ENCODE results near the gene MC1R. TPM values are rescaled to one million over a fixed set of nuclear protein-coding genes. Genes with fewer than 3 reads are reported as not detected.

The MC1R gene
- total RNA-seq, 1 experiment from 2014 or later = 13.1 TPM

DNA sequence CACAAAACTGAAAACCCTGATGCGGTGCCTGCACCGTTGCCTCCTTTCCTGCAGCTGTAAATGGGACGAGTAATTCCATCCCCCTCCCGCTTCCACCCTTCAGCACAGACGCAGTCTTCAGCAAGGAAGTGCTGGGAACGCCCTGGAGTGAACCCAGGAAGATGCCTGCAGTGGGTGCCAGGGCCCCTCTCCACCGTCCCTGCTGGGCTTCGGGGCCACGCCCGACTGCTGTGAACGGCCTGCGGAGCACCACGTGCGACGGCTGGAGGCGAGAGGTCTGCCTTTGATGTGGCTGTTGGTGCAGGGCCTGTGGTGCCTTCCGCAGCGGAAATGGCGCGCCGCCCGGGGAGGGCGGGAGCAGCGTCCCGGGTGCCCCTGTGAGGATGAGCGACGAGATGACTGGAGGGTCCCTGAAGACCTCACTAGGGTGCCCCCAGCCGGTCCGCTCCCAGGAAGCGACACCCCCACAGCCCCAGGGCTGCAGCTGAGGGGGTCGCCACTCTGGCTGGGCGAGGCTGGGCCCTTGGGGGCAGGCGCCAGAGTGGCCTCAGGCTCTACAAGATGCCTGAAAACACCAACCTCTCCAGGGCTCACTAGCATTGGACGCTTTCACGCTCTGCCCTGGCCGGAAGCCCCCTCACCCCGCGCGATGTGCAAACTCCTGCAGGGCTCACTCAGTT is 749 bp upstream of the MC1R start:
- CTCF ChIA-PET = no interaction called here
- POLR2A ChIA-PET = interaction anchor here (0.6 to 1.1 kb wide), 3 partner anchors 9 to 56 kb away, joined by 3 to 5 read pairs (median 3); no protein-coding TSS in a partner anchor
- Mint-ChIP-seq H3K4me3 (ENCODE audit: unreplicated experiment) (peak overlapping the region; percentile 57), H3K4me1 (ENCODE audit: insufficient read depth, unreplicated experiment) (peaks cover 17% of the 10 kb centered on the region), H3K27me3 (ENCODE audit: insufficient read depth, unreplicated experiment) (no peaks in the 10 kb centered on the region), H3K36me3 (ENCODE audit: insufficient read depth, unreplicated experiment) (peaks cover 18% of the 10 kb centered on the region), H3K27ac (ENCODE audit: low read depth, unreplicated experiment) (no peak overlapping the region), H3K9me3 (ENCODE audit: unreplicated experiment) (no peaks in the 10 kb centered on the region)
- peak; percentile 85 for DNase-seq (ENCODE audit: unreplicated experiment)
- intact Hi-C loops (cut with micrococcal nuclease) = no loop called here
- BruUV-seq (replicated peaks) = no TSS peak
- TF ChIP-seq, protein P1, sequence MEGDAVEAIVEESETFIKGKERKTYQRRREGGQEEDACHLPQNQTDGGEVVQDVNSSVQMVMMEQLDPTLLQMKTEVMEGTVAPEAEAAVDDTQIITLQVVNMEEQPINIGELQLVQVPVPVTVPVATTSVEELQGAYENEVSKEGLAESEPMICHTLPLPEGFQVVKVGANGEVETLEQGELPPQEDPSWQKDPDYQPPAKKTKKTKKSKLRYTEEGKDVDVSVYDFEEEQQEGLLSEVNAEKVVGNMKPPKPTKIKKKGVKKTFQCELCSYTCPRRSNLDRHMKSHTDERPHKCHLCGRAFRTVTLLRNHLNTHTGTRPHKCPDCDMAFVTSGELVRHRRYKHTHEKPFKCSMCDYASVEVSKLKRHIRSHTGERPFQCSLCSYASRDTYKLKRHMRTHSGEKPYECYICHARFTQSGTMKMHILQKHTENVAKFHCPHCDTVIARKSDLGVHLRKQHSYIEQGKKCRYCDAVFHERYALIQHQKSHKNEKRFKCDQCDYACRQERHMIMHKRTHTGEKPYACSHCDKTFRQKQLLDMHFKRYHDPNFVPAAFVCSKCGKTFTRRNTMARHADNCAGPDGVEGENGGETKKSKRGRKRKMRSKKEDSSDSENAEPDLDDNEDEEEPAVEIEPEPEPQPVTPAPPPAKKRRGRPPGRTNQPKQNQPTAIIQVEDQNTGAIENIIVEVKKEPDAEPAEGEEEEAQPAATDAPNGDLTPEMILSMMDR (IDR thresholded peaks at IDR 0.05; ENCODE audit: unreplicated experiment) = no peak

DNA sequence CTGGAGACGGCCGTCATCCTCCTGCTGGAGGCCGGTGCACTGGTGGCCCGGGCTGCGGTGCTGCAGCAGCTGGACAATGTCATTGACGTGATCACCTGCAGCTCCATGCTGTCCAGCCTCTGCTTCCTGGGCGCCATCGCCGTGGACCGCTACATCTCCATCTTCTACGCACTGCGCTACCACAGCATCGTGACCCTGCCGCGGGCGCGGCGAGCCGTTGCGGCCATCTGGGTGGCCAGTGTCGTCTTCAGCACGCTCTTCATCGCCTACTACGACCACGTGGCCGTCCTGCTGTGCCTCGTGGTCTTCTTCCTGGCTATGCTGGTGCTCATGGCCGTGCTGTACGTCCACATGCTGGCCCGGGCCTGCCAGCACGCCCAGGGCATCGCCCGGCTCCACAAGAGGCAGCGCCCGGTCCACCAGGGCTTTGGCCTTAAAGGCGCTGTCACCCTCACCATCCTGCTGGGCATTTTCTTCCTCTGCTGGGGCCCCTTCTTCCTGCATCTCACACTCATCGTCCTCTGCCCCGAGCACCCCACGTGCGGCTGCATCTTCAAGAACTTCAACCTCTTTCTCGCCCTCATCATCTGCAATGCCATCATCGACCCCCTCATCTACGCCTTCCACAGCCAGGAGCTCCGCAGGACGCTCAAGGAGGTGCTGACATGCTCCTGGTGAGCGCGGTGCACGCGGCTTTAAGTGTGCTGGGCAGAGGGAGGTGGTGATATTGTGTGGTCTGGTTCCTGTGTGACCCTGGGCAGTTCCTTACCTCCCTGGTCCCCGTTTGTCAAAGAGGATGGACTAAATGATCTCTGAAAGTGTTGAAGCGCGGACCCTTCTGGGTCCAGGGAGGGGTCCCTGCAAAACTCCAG is 1.1 kb downstream of the MC1R start:
- CTCF ChIA-PET = no interaction called here
- H3K4me3 Mint-ChIP-seq (ENCODE audit: unreplicated experiment) = no peak overlapping the region
- intact Hi-C loops (cut with micrococcal nuclease) = loop anchor here (5.0 kb wide), 1 partner anchor 217 kb away; the partner anchor contains the start of gene SPATA2L
- peaks cover 17% of the 10 kb centered on the region for H3K4me1 Mint-ChIP-seq (ENCODE audit: insufficient read depth, unreplicated experiment)
- no peaks in the 10 kb centered on the region for H3K9me3 Mint-ChIP-seq (ENCODE audit: unreplicated experiment)
- DNase-seq (ENCODE audit: unreplicated experiment) = no peak
- POLR2A ChIA-PET = no interaction called here
- peaks cover 13% of the 10 kb centered on the region for H3K36me3 Mint-ChIP-seq (ENCODE audit: insufficient read depth, unreplicated experiment)
- TF ChIP-seq, protein P1 (IDR thresholded peaks at IDR 0.05; ENCODE audit: unreplicated experiment) = no peak
- BruUV-seq (replicated peaks) = no TSS peak
- no peaks in the 10 kb centered on the region for H3K27me3 Mint-ChIP-seq (ENCODE audit: insufficient read depth, unreplicated experiment)
- H3K27ac Mint-ChIP-seq (ENCODE audit: low read depth, unreplicated experiment) = no peak overlapping the region

DNA sequence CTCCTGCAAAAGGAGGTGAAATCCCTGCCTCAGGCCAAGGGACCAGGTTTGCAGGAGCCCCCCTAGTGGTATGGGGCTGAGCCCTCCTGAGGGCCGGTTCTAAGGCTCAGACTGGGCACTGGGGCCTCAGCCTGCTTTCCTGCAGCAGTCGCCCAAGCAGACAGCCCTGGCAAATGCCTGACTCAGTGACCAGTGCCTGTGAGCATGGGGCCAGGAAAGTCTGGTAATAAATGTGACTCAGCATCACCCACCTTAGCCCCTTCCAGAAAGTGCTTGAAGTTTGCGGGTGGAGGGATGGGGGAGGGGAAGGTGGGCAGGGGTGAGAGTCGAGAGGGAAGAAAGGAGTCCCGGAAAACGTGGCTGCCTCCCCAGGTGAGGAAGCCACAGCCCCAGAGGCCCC is 2.1 kb downstream of the MC1R start:
- POLR2A ChIA-PET = interaction anchor here (2.2 kb wide), 1 partner anchor 14 kb away, joined by 8 read pairs; no protein-coding TSS in a partner anchor

More for the DNA sequence above, 2.1 kb downstream of the MC1R start:
- no peak overlapping the region for H3K27ac Mint-ChIP-seq (ENCODE audit: low read depth, unreplicated experiment)
- TF ChIP-seq, protein P1 (IDR thresholded peaks at IDR 0.05; ENCODE audit: unreplicated experiment) = no peak
- no TSS peak for BruUV-seq (replicated peaks)
- H3K4me1 Mint-ChIP-seq (ENCODE audit: insufficient read depth, unreplicated experiment) = peaks cover 17% of the 10 kb centered on the region
- intact Hi-C loops (cut with micrococcal nuclease) = loop anchor here (5.0 kb wide), 1 partner anchor 218 kb away; the partner anchor contains the start of gene SPATA2L
- H3K36me3 Mint-ChIP-seq (ENCODE audit: insufficient read depth, unreplicated experiment) = peaks cover 13% of the 10 kb centered on the region
- no peaks in the 10 kb centered on the region for H3K9me3 Mint-ChIP-seq (ENCODE audit: unreplicated experiment)
- H3K4me3 Mint-ChIP-seq (ENCODE audit: unreplicated experiment) = no peak overlapping the region
- CTCF ChIA-PET = interaction anchor here (0.6 kb wide), 1 partner anchor 234 kb away, joined by 3 read pairs; the partner anchor contains the start of gene CDK10
- H3K27me3 Mint-ChIP-seq (ENCODE audit: insufficient read depth, unreplicated experiment) = no peaks in the 10 kb centered on the region
- DNase-seq (ENCODE audit: unreplicated experiment) = no peak

Data from MCF 10A (cell line).